AG04450 (cell line): ENCODE results near the gene MST1. TPM values are rescaled to one million over a fixed set of nuclear protein-coding genes. Genes with fewer than 3 reads are reported as not detected.

Experiments
- CTCF ChIA-PET: fragments of 300-600, 350-600 bp; formaldehyde crosslinking; extraction: SDS; loops from one replicate; lab custom pipeline; 2022; ENCODE audit warnings: antibody characterized with exemption, inconsistent platforms; lab: Charles Lee
- POLR2A ChIA-PET: fragments of 350-600 bp; formaldehyde crosslinking; extraction: SDS; loops from one replicate; lab custom pipeline; 2021; ENCODE audit warnings: antibody characterized with exemption, inconsistent platforms; lab: Yijun Ruan, JAX
- DNase-seq: peaks from one replicate; pipeline ENCODE4 v3.0.0-alpha.2; 2011; ENCODE audit warnings: low read depth, low spot score
- H3K27ac ChIP-seq: one replicate; pipeline ENCODE4 v1.5.1; 2012; ENCODE audit warnings: low read depth, low read length, control low read depth
- H3K27me3 ChIP-seq: one replicate; pipeline ENCODE4 v1.6.0; 2012; ENCODE audit warnings: low read length; ENCODE audit not compliant: control insufficient read depth, insufficient read depth
- H3K4me3 ChIP-seq: 2 replicates; pipeline ENCODE4 v1.5.1; 2011; ENCODE audit warnings: mild to moderate bottlenecking, low read depth, low read length, control low read depth
- H3K9me3 ChIP-seq: 2 replicates; pipeline ENCODE4 v1.5.1; 2012; ENCODE audit warnings: low read length; ENCODE audit not compliant: control insufficient read depth, insufficient read depth
- CTCF ChIP-seq: IDR thresholded peaks from 2 replicates; pipeline ENCODE4 v1.5.1; 2011; ENCODE audit warnings: low read depth, low read length, control low read depth, inconsistent platforms
- polyA plus RNA-seq: library from polyadenylated mRNA; depleted of rRNA; stranded (reverse); fragments of >200 nt; gene quantifications from 2 replicates; pipeline ENCODE4 v1.2.3, GENCODE V29; 2011

The MST1 gene
- polyA plus RNA-seq, 1 experiment, result 6.5 TPM

GRCh38 chr3:49665822-49666519, 23.3 kb downstream of the MST1 start:
- H3K9me3 ChIP-seq, result no peaks in the 10 kb centered on the region; the same call in 1 of the 2 replicates
- H3K4me3 ChIP-seq, result no peak overlapping the region
- CTCF ChIA-PET, result interaction anchor here (4.5 kb wide), 1 partner anchor 126 kb away, joined by 28 read pairs; no protein-coding TSS in a partner anchor
- peaks cover 17% of the 10 kb centered on the region for H3K27me3 ChIP-seq
- TF ChIP-seq CTCF, result no peak
- DNase-seq, result no peak
- POLR2A ChIA-PET, result no interaction called here
- no peak overlapping the region for H3K27ac ChIP-seq

- CTCF ChIA-PET, result interaction anchor here (4.5 kb wide), 1 partner anchor 125 kb away, joined by 28 read pairs; no protein-coding TSS in a partner anchor
- Histone ChIP-seq H3K27me3 (peaks cover 17% of the 10 kb centered on the region), H3K4me3 (no peak overlapping the region), H3K9me3 (no peaks in the 10 kb centered on the region; the same call in 1 of the 2 replicates), H3K27ac (no peak overlapping the region)
- no peak for DNase-seq
- no peak for TF ChIP-seq CTCF
- POLR2A ChIA-PET, result interaction anchor here (0.7 kb wide), 1 partner anchor 1219 kb away, joined by 5 read pairs; no protein-coding TSS in a partner anchor
These were observed 25.0 kb downstream of the MST1 start for GRCh38 chr3:49664300-49664699.

- no peak overlapping the region for H3K4me3 ChIP-seq
- no peak overlapping the region for H3K27ac ChIP-seq
- no peaks in the 10 kb centered on the region; the same call in 1 of the 2 replicates for H3K9me3 ChIP-seq
- no peak for TF ChIP-seq CTCF
- CTCF ChIA-PET, result interaction anchor here (4.5 kb wide), 1 partner anchor 124 kb away, joined by 28 read pairs; no protein-coding TSS in a partner anchor
- no peak for DNase-seq
- POLR2A ChIA-PET, result no interaction called here
- H3K27me3 ChIP-seq, result peaks cover 17% of the 10 kb centered on the region
These were observed 25.4 kb downstream of the MST1 start for GRCh38 chr3:49663831-49664230.

GRCh38 chr3:49662720-49663413, 26.4 kb downstream of the MST1 start:
- Histone ChIP-seq H3K27me3 (peaks cover 20% of the 10 kb centered on the region), H3K9me3 (no peaks in the 10 kb centered on the region; the same call in 1 of the 2 replicates), H3K4me3 (no peak overlapping the region), H3K27ac (no peak overlapping the region)
- TF ChIP-seq CTCF, result no peak
- CTCF ChIA-PET, result interaction anchor here (0.7 kb wide), 1 partner anchor 123 kb away, joined by 3 read pairs; no protein-coding TSS in a partner anchor
- POLR2A ChIA-PET, result no interaction called here
- no peak for DNase-seq
